ENCODE results near the gene PRH2.

PRH2 gene

GRCh38 chr12:10941369-10941768 lies 12.3 kb downstream of the PRH2 start:
- H3K4me3 Mint-ChIP-seq = no peak overlapping the region
- H3K9me3 Mint-ChIP-seq = peaks cover under 1 to 28% of the 10 kb centered on the region in 2 donors
- ATAC-seq = no peak
- no peak overlapping the region for H3K27ac Mint-ChIP-seq
- no peak for DNase-seq
- peaks cover 17% of the 10 kb centered on the region for H3K4me1 Mint-ChIP-seq
- H3K27me3 Mint-ChIP-seq = no peaks in the 10 kb centered on the region

GRCh38 chr12:10941916-10942607 lies 13.0 kb downstream of the PRH2 start:
- Mint-ChIP-seq H3K4me1 (peaks cover 17% of the 10 kb centered on the region), H3K27me3 (no peaks in the 10 kb centered on the region), H3K9me3 (peaks cover 7 to 35% of the 10 kb centered on the region in 2 donors), H3K27ac (no peak overlapping the region), H3K4me3 (no peak overlapping the region)
- no peak for DNase-seq
- peak; percentile 50 for ATAC-seq

- DNase-seq = no peak
- H3K27ac Mint-ChIP-seq = no peak overlapping the region
- no peak overlapping the region for H3K4me3 Mint-ChIP-seq
- no peak for ATAC-seq
- no peaks in the 10 kb centered on the region for H3K27me3 Mint-ChIP-seq
- H3K9me3 Mint-ChIP-seq = peaks cover 16 to 46% of the 10 kb centered on the region in 2 donors
- peaks cover 17% of the 10 kb centered on the region for H3K4me1 Mint-ChIP-seq
Measured at GRCh38 chr12:10943167-10943566, 14.1 kb downstream of the PRH2 start.

- Mint-ChIP-seq H3K27ac (no peak overlapping the region), H3K9me3 (peaks cover 26 to 36% of the 10 kb centered on the region in 2 donors), H3K4me3 (no peak overlapping the region), H3K27me3 (no peaks in the 10 kb centered on the region), H3K4me1 (peaks cover 38% of the 10 kb centered on the region)
- no peak for ATAC-seq
- no peak for DNase-seq
Measured at GRCh38 chr12:10952645-10953044, 23.6 kb downstream of the PRH2 start.

- DNase-seq = no peak
- Mint-ChIP-seq H3K27ac (no peak overlapping the region), H3K4me1 (peaks cover 49% of the 10 kb centered on the region), H3K9me3 (peaks cover 13 to 23% of the 10 kb centered on the region in 2 donors), H3K27me3 (no peaks in the 10 kb centered on the region), H3K4me3 (no peak overlapping the region)
- no peak for ATAC-seq
Measured at GRCh38 chr12:10956085-10956484, 27.0 kb downstream of the PRH2 start.

GRCh38 chr12:10957741-10958140 lies 28.7 kb downstream of the PRH2 start:
- H3K4me1 Mint-ChIP-seq = peaks cover 51% of the 10 kb centered on the region
- DNase-seq (no peak), ATAC-seq (no peak)
- H3K9me3 Mint-ChIP-seq = peaks cover 13 to 23% of the 10 kb centered on the region in 2 donors
- H3K4me3 Mint-ChIP-seq = no peak overlapping the region
- H3K27ac Mint-ChIP-seq = no peak overlapping the region
- no peaks in the 10 kb centered on the region for H3K27me3 Mint-ChIP-seq

GRCh38 chr12:10959804-10960203 lies 30.8 kb downstream of the PRH2 start:
- Mint-ChIP-seq H3K9me3 (peaks cover 5 to 17% of the 10 kb centered on the region in 2 donors), H3K27me3 (no peaks in the 10 kb centered on the region), H3K4me1 (peaks cover 31% of the 10 kb centered on the region), H3K27ac (no peak overlapping the region), H3K4me3 (no peak overlapping the region)
- ATAC-seq (peak; percentile 37), DNase-seq (no peak)

GRCh38 chr12:10960211-10960610 lies 31.2 kb downstream of the PRH2 start:
- no peaks in the 10 kb centered on the region for H3K27me3 Mint-ChIP-seq
- peaks cover 3 to 13% of the 10 kb centered on the region in 2 donors for H3K9me3 Mint-ChIP-seq
- ATAC-seq = peak; percentile 59

GRCh38 chr12:10965476-10965875 lies 36.4 kb downstream of the PRH2 start:
- DNase-seq = no peak
- no peak for ATAC-seq
- Mint-ChIP-seq H3K27ac (no peak overlapping the region), H3K4me1 (peaks cover 6% of the 10 kb centered on the region), H3K9me3 (no peaks in the 10 kb centered on the region), H3K27me3 (no peaks in the 10 kb centered on the region), H3K4me3 (no peak overlapping the region)

More at GRCh38 chr12:10960211-10960610, 31.2 kb downstream of the PRH2 start:
- Mint-ChIP-seq H3K27ac (no peak overlapping the region), H3K4me3 (no peak overlapping the region), H3K4me1 (peaks cover 30% of the 10 kb centered on the region)
- DNase-seq = no peak

- Mint-ChIP-seq H3K4me3 (no peak overlapping the region), H3K27ac (no peak overlapping the region)
Measured at GRCh38 chr12:10966314-10966713, 37.3 kb downstream of the PRH2 start.

GRCh38 chr12:10967409-10967808 lies 38.4 kb downstream of the PRH2 start:
- Mint-ChIP-seq H3K4me1 (no peaks in the 10 kb centered on the region), H3K27ac (no peak overlapping the region), H3K9me3 (no peaks in the 10 kb centered on the region), H3K4me3 (no peak overlapping the region), H3K27me3 (no peaks in the 10 kb centered on the region)
- DNase-seq (no peak), ATAC-seq (no peak)

More at GRCh38 chr12:10966314-10966713, 37.3 kb downstream of the PRH2 start:
- ATAC-seq (no peak), DNase-seq (no peak)
- no peaks in the 10 kb centered on the region for H3K9me3 Mint-ChIP-seq
- H3K27me3 Mint-ChIP-seq = no peaks in the 10 kb centered on the region
- no peaks in the 10 kb centered on the region for H3K4me1 Mint-ChIP-seq

- Mint-ChIP-seq H3K4me1 (no peaks in the 10 kb centered on the region), H3K27ac (no peak overlapping the region), H3K4me3 (no peak overlapping the region), H3K27me3 (no peaks in the 10 kb centered on the region), H3K9me3 (no peaks in the 10 kb centered on the region)
- ATAC-seq = no peak
- no peak for DNase-seq
Measured at GRCh38 chr12:10968765-10969456, 39.9 kb downstream of the PRH2 start.

- DNase-seq = no peak
- H3K27me3 Mint-ChIP-seq = peaks cover 9% of the 10 kb centered on the region
- peaks cover 5% of the 10 kb centered on the region for H3K4me1 Mint-ChIP-seq
- ATAC-seq = no peak
- no peak overlapping the region for H3K27ac Mint-ChIP-seq
- H3K9me3 Mint-ChIP-seq = no peaks in the 10 kb centered on the region
- no peak overlapping the region for H3K4me3 Mint-ChIP-seq
Measured at GRCh38 chr12:10974965-10975364, 45.9 kb downstream of the PRH2 start.

GRCh38 chr12:10982244-10982643 lies 53.2 kb downstream of the PRH2 start:
- peak; percentile 44 to 67 for DNase-seq
- peaks cover 38% of the 10 kb centered on the region for H3K4me1 Mint-ChIP-seq
- ATAC-seq = peak; percentile 99
- no peak overlapping the region for H3K27ac Mint-ChIP-seq
- H3K9me3 Mint-ChIP-seq = no peaks in the 10 kb centered on the region
- no peak overlapping the region for H3K4me3 Mint-ChIP-seq
- H3K27me3 Mint-ChIP-seq = peaks cover 20% of the 10 kb centered on the region

Data from stimulated activated naive CD8-positive, alpha-beta T cell treated with anti-CD3 and anti-CD28 coated beads, Interleukin-15, amount 100 ng/mL, for 72 hours (primary cell).